Fibroblast of lung (primary cell): ENCODE results near the gene PRKCA.

ENCODE experiments used
- EZH2 ChIP-seq: IDR thresholded peaks from 2 replicates; pipeline ENCODE4 v1.5.1; 2012; ENCODE audit warnings: low read length, control low read depth, mild to moderate bottlenecking; ENCODE audit errors: missing control alignments
- TF ChIP-seq, protein P1 (sequence below), 2 donors: IDR thresholded peaks in 1 of 2; conservative IDR thresholded peaks in 1 of 2; 1 replicate in 1 of 2; 2 replicates in 1 of 2; pipeline ENCODE4 v1.5.1; 2011 to 2012; ENCODE audit warnings: low read length in 2 of 2, control low read depth in 1 of 2, inconsistent platforms in 1 of 2, low read depth in 1 of 2, mild to moderate bottlenecking in 1 of 2

DNA sequence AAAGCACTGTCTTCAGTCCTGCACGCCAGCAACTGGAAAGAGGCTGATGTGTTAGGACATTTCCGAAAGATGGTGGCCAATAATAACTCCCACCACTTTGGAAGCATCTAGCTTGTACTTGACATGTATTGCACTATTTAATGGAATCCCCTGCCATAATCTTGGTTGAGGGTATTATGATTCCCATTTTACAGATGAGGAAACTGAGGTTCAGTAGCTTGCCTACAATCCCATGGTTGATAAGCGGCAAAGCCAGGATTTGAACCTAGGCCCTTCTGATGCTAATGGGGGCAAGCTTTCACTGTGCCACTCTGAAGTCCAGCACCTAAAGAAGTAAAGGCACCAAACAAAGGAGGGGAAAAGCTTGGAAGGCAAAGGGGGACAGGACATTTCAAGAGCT lies 540.5 kb downstream of the PRKCA start:
- TF ChIP-seq, protein P1, sequence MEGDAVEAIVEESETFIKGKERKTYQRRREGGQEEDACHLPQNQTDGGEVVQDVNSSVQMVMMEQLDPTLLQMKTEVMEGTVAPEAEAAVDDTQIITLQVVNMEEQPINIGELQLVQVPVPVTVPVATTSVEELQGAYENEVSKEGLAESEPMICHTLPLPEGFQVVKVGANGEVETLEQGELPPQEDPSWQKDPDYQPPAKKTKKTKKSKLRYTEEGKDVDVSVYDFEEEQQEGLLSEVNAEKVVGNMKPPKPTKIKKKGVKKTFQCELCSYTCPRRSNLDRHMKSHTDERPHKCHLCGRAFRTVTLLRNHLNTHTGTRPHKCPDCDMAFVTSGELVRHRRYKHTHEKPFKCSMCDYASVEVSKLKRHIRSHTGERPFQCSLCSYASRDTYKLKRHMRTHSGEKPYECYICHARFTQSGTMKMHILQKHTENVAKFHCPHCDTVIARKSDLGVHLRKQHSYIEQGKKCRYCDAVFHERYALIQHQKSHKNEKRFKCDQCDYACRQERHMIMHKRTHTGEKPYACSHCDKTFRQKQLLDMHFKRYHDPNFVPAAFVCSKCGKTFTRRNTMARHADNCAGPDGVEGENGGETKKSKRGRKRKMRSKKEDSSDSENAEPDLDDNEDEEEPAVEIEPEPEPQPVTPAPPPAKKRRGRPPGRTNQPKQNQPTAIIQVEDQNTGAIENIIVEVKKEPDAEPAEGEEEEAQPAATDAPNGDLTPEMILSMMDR (conservative IDR thresholded peaks at IDR 0.05 in 1 of 2, IDR thresholded peaks at IDR 0.05 in 1 of 2; ENCODE audit: low read depth in 1 of 2, low read length in 2 of 2): no peak
- no peak for TF ChIP-seq EZH2
